ENCODE data around the gene PDSS1.

PDSS1 gene

DNA sequence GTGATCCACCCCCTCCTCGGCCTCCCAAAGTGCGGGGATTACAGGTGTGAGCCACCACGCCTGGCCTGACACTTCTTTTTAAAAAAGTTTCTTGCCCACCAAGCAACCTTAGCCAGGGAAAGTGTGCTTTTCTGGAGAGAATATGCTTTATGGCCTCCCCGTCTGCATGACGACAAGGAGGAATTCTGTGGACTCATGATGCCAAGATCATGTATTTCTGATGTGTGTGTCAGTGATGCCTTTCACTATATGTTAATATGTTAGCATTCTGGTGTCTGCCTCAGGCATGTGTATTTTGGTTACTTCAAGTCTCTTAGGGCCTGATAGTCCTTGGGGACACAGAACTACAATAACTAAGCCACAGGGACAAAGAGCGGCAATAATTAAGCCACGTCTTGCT, 2.1 kb downstream of the PDSS1 start:
- no peak for DNase-seq (ENCODE audit: low spot score)

DNA sequence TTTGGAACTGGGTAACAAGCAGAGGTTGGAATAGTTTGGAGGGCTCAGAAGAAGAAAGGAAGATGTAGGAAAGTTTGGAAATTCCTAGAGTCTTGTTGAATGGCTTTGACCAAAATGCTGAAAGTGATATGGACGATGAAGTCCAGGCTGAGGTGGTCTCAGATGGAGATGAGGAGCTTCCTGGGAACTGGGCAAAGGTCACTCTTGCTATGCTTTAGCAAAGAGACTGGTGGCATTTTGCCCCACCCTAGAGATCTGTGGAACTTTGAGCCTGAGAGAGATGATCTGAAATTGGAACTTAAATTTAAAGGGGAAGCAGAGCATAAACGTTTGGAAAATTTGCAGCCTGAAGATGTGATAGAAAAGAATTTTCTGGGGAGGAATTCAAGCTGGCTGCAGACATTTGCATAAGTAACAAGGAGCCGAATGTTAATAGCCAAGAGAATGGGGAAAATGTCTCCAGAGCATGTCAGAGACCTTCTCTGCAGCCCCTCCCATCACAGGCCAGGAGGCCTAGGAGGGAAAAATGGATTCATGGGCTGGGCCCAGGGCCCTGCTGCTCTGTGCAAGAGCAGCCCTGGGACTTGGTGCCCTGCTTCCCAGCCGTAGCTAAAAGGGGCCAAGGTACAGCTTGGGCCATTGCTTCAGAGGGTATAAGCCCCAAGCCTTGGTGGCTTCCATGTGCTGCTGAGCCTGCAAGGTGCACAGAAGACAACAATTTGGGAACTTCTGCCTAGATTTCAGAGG, 3.6 kb downstream of the PDSS1 start:
- DNase-seq (ENCODE audit: low spot score) = no peak

DNA sequence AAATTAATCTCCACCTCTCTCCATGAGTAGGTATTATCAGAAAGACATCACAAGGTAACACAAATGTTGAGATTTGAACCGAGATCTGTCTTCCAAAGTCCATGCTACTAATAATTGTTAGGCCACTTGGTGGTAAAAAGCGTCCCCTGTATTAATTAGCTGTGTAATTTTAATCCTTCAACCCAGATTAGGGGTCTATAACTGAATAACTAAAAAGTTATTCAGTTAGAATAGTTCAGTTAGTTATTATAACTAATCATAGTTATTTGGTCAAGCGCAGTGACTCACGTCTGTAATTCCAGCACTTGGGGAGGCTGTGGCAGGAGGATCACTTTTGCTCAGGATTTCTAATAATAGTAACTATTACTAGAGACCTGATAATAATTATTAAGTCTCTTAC, 5.6 kb downstream of the PDSS1 start:
- DNase-seq (ENCODE audit: low spot score) = no peak

DNA sequence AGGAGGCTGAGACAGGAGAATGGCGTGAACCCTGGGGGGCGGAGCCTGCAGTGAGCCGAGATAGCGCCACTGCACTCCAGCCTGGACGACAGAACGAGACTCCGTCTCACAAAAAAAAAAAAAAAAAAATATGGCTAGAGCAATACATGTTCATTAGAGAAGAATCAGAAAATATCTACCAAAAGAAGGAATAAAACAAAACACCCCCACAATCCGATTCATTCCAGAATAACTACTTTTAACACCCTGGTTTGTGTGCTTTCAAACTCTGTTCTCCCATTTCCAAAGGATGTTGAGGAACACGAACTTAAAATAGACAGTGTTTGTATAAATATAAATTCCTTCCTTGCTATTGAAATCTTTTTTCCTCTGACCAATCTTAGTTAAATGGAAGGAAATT, 6.5 kb downstream of the PDSS1 start:
- no peak for DNase-seq (ENCODE audit: low spot score)

DNA sequence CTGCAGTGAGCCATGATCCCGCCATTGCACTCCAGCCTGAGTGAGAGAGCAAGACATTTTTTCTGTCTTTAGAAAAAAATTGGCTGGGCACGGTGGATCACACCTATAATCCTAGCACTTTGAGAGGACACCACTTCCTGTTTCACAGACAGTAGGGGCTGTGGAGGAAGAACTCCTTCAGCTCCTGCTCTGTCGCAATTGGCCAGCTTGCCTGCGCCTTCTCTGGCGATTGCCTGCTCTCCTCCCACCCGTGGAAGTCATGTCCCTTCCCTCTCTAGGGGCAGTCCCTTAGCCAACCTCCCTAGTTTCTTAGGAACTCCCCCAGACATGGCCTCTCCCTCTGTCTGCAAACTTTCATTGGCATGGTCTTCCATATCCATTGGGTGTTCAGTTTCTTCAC, 8.7 kb downstream of the PDSS1 start:
- DNase-seq (ENCODE audit: low spot score) = no peak

DNA sequence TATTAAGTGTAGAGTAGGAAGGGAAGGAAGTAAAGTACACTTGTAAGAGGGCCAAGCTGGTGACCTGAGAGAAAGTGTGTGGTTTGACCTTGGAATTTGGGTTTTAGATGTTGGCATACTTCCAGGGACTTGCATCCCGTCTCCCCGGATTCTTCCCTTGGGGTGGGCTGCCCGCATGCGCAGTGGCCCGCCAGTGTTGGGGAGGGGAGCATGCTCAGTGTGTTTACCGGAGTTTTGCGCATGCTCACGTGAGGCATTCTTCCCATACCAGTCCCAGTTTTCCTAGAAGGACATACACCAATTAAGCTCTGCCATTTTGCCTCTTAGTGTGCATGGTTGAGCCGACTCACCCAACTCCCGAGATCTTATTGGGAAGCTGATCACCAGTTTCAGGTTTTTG, 9.4 kb downstream of the PDSS1 start:
- DNase-seq (ENCODE audit: low spot score) = no peak

DNA sequence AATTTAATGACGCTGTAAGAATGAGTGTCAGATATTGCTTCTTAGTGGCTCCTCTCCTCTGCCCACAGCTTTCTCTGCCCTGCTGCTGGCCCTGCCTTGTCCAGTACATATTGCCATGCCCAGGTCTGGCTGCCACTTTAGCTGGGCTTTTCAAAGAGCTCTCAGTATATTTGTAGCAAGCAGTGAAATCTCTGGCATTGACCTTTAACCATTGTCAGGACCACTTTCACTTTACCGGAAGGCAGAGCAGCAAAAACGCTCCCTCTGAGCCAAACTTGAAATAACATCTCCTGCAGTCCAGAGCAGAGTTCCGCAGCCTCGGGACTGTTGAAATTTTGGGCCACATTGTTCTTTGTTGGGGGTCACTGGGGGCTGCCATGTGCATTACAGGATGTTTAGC, 13.8 kb downstream of the PDSS1 start:
- DNase-seq (ENCODE audit: low spot score) = no peak

DNA sequence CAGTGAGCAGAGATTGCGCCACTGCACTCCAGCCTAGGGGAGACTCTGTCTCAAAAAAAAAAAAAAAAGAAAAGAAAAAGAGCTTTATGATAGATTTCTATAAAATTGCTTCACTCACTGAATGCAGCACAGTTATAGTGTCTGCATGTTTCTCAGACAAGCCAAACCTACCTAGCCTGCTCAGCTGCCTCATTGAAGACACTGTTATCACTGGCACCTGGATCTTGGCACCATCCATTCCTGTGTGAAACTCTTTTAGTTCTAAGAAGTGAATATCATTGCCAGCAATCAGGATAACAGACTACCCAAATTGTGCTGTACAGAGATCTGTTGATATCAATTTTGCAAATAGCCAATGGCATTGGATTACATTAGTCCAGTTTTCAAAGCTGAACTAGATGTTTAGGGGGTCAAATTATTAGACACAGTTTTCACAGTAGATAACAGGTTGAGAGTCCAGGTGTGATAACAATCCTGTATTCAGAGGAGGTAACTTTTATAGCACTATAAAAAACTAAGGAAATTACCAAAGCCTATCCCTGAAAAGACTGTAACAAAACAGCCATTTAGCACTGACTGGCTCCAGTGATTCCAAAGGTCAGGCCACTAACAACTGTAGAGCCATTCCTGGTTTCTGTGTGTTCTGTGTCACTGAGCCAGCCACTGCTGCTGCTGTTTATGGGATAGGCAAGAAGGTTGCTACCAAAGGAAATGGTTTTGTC, 17.1 kb downstream of the PDSS1 start:
- DNase-seq (ENCODE audit: low spot score) = no peak

DNA sequence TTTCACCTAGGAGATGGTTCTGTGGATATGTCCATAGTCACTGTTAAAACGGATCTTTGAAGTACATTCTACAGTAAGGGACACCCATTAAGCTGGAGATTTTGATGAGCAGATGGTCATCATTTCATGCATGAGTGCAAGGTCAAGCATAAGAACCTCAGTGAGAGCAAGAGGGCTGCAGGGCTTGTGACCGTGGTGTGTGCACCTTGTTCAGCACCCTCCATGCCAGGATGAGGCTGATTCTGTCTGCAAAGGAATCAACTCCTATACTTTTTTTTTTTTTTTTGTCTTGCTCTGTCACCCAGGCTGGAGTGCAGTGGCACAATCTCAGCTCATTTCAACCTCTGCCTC, 17.6 kb downstream of the PDSS1 start:
- DNase-seq (ENCODE audit: low spot score) = no peak

DNA sequence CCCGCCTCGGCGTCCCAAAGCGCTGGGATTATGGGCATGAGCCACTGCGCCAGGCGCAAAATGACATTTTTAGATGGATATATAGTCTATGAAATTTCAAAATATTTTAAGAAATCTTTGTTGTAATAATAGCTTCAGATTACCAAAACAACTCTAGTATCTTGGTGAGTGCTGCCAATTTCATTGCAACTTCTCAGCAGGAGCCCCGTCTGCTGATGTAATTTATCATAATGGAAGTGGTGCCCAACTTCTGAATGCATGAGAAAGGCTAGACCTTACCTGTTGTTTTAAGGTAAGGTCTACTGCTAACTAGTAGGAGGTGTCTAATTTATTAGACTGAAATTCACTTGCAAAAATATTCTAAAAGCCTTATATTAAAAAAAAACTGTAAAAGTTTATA, 20.0 kb downstream of the PDSS1 start:
- DNase-seq (ENCODE audit: low spot score) = no peak

DNA sequence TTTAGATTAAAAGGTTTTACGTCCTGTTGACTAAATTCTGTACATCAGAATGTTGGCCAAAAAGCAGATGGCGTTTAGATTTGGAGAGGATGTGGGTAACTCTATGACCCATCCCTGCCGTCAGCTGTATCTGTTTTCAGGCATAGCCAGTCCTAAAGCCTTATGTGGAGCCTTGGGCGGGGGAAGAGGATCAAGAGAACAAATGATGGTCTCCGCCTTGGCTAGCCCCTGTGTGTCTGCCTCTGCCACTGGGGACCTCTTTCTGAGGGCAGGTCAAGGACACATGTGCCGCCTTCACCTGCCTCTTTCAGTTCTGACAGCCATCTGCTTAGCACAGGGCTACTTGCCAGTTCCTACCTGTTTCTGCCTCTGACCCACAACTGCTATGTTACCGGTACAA, 24.1 kb downstream of the PDSS1 start:
- DNase-seq (ENCODE audit: low spot score) = no peak

DNA sequence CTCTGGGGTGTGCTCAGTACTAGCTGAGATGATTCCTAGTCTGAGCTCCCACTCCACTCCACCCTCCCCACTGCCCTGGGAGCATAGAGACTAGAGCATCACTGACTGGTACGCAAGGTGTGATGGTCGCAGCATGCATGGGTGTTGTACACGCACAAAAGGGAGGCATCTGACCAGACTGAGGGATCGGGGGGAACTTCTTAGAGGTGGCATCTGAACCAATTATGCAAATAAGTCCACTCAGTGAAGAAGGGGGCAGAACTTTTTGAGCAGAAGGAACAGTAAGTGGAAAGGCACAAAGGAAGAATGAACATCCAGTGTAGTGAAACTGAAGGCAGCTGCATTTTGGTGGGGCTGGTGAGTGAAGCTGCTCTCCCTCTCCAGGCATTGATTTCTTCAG, 25.5 kb downstream of the PDSS1 start:
- DNase-seq (ENCODE audit: low spot score) = no peak

DNA sequence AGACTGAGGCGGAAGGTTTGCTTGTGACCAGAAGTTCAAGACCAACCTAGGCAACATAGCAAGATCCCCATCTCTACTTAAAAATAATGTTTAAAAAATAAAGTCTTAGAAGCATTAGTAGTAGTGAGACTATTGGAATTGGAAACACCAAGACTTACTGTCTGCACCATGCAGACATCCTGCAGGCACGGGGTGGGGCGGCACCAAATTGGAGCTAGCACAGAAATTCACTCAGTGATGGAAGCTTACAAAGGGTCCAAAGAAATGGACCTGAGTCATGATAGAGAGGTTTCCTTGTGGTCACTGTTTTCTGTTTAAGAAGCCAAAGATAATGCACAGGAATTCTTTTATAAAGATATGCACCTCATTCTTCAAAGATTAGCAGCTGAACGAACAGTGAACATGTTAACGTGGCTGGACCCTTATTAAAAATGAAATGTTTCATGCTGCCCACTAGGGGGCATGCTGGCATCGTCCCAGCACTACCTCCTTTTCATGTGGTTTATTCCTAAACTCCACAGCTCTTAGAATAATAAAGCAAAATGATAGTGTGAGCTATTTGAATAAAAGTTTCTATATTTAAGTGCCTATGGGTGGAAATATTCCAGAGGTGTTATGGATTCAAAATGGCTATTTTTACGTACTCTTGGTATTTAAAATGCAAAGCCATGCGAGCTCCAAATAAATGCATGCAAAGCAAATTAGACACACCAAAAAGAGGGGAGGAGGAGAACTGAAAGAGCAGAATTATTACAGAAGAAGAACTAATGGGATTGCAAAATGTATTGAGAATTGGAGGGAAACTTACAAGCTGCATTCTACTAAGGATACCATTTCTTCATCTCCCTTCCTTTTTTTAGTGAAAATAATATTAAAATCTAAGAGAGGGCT, 28.6 kb downstream of the PDSS1 start:
- DNase-seq (ENCODE audit: low spot score) = peak; percentile 37

DNA sequence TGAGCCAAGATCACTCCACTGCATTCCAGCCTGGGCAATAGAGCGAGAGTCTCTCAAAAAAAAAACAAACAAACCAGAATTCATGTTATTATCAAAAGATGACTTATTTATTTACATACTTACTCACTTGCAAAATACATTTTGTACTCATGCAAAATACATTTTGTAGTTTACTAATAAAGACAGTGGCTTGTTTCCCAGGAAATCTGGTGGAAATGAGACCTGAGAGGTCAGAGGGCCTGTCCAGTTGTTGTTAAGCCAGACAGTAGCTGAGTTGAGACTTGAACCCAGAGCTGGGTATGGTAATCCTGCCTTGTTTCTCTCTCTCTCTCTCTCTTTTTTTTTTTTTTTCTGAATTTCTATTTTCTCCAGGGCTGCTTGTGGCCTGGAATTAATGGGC, 29.5 kb downstream of the PDSS1 start:
- no peak for DNase-seq (ENCODE audit: low spot score)

DNA sequence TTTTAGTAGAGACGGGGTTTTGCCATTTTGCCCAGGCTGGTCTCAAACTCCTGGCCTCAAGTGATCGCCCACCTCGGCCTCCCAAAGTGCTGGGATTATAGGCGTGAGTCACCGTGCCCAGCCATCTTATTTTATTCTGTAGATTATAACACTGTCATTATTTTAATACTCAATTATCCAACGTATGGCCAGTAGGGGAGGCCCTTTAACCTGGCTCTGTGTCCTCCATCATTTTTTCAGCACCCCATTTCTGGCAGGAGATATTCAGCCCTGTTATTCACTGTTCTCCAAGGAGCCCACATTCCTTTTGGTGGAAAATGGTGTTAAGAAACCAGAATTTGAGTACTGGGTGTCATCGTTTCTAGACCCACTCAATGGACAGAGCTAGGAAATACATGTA, 31.5 kb downstream of the PDSS1 start:
- DNase-seq (ENCODE audit: low spot score) = no peak

DNA sequence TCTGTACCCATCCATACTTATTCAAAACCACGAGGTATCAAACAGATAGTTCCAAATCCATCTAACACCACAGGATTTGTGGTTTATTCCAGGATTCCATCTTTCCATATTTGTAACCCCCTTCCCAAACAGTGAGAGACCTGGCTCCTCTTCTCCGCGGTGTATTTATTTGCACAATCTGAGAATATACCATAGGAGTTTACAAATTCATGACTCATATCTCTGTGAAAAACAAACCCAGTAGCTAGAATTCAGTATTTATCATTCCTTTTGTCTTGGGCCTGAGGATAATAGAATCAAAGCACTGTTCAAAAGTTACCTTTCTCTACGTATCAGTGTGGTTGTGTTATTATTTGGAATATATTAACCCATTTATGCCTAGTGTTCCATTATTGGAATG, 31.9 kb downstream of the PDSS1 start:
- no peak for DNase-seq (ENCODE audit: low spot score)

DNA sequence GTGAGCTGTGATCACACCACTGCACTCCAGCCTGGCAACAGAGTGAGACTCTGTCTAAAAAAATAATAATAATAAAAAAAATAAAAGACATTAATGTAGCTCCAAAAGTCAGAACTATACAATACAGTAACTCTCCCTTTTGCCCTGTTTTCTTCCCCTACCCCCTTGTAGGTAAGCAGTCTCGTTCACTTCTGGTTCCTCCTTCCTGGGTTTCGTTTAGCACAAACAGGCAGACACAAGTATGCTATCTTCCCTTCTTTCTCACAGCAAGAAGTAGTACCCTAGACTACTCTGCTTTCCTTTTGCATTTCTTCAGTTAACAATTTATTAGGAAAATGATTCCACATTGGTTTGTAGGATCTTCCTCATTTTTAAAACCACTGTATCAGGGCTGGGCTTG, 33.1 kb downstream of the PDSS1 start:
- DNase-seq (ENCODE audit: low spot score) = no peak

DNA sequence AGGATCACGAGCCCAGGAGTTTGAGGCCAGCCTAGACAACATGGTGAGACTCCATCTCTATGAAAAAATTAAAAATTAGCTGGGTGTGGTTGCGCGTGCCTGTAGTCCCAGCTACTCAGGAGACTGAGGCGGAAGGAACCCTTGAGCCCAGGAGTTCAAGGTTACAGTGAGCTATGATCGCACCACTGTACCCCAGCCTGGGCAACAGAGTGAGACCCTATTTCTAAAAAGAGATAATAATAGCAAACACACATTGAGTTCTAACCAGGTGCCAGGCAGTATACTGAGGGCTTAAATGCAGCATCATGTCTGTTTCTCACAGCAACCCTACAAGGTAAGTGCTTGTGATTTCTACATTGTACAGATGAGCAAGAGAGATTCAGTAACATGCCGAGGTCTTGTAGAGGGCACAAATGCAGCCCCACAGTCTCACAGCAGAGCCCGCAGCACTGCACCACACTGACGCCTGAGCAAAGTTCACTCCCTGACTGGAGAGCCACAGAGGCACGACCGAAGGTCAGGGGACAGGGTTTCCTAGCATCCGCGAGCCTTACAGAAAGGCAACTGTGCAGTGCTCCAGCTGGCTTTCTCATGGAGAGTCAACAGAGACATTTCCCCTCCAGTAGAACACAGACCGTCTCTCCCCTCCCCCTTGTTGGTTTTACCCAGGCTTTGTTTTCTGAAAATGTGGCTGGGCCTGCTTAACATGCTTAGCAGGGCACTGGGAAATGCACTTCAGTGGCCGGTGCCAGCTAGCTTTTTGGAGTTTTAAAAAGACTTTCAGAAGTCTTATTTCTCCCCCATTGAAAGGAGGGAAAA, 36.5 kb downstream of the PDSS1 start:
- DNase-seq (ENCODE audit: low spot score) = no peak

DNA sequence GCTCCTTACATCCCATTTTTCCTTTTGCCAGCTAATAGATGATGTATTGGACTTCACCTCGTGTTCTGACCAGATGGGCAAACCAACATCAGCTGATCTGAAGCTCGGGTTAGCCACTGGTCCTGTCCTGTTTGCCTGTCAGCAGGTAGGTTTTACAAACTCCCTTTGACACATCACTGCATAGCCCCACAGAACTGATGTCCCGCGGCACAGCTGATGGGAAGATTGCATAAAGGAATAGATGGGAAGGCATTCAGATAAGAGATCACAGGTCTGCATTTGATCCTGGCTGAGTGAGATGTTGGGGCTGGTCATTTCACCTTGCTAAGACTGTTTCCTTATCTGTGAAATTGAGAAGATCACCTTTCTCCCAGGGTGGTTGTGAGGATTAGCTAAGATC, 37.9 kb downstream of the PDSS1 start:
- no peak for DNase-seq (ENCODE audit: low spot score)

DNA sequence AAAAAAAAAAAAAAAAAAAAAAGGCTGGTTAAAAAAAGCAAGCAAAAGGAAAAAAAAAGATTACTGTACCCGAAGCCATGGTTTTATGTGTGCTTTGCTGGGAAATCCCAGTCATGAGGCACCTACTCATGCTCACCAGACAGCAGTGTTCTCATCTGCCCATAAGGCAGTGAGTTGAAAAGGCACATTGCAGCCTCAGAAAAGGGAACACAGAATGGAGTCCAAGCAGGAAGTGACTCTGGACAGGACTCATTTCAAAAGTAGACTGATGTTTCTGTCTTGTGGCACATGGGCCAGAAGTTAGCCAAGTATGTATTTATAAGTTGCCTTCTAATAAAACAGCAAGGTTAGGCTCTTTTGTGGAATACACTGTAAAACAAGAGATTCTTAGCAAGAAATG, 40.2 kb downstream of the PDSS1 start:
- no peak for DNase-seq (ENCODE audit: low spot score)

DNA sequence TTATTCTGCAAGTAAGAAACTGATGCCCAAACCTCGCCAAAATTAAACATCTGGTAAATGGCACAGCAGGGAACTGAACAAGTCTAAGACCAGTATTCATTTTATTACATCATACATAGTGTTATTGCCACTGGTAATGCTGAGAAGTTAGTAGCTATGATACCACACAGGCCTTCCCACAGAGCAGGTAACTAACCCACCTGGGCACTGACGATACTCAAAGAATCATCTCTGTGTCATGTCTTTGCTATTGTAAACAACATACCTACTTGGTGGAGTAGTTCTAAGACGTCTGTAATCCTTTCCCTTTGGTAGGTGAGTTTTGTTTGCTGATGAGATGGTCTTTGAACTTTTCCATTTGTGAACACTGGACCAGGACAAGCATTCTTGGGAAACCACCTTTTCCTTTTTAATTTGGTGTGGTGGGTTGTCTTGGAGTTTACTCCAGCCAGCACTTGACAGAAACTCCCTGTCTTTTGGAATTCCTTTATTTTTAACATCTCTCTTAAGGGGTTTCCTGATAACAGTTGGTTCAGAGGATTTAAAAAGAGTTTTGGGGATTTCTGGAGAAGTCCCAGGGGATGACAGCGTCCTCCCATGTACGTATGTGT, 40.9 kb downstream of the PDSS1 start:
- no peak for DNase-seq (ENCODE audit: low spot score)

Data from SK-N-DZ (cell line).